Aorta (tissue), 5 donors: ENCODE results near the gene NID1. TPM values are rescaled to one million over a fixed set of nuclear protein-coding genes. Genes with fewer than 3 reads are reported as not detected.

Experiments used
- ATAC-seq: fragments of 200-7000 bp; cut with Tn5 transposase; one replicate; pipeline ENCODE4 v1.9.1; 2022; ENCODE audit warnings: moderate library complexity; ENCODE audit not compliant: low FRiP score
- DNase-seq, 2 donors: peaks; one replicate each; pipeline ENCODE4 v3.0.0-alpha.2; 2020
- H3K27ac ChIP-seq, 2 donors: one replicate each; pipeline ENCODE4 v1.5.1; 2013; ENCODE audit warnings: low read length in 2 of 2, mild to moderate bottlenecking in 2 of 2, moderate library complexity in 2 of 2, control low read depth in 1 of 2, inconsistent platforms in 1 of 2, low read depth in 1 of 2
- H3K27me3 ChIP-seq, 2 donors: one replicate each; pipeline ENCODE4 v1.6.1; 2013; ENCODE audit warnings: control low read depth in 1 of 2, low read length in 1 of 2, mild to moderate bottlenecking in 1 of 2, moderate library complexity in 1 of 2; ENCODE audit not compliant: insufficient read depth in 2 of 2, control insufficient read depth in 1 of 2
- H3K36me3 ChIP-seq, 2 donors: one replicate each; pipeline ENCODE4 v1.6.1; 2013; ENCODE audit warnings: control low read depth in 1 of 2, low read length in 1 of 2, mild to moderate bottlenecking in 1 of 2; ENCODE audit not compliant: insufficient read depth in 2 of 2, control insufficient read depth in 1 of 2
- H3K4me1 ChIP-seq, 2 donors: one replicate each; pipeline ENCODE4 v1.6.1; 2013; ENCODE audit warnings: low read length in 2 of 2, control low read depth in 1 of 2, mild to moderate bottlenecking in 1 of 2, moderate library complexity in 1 of 2; ENCODE audit not compliant: insufficient read depth in 2 of 2, control insufficient read depth in 1 of 2
- H3K4me3 ChIP-seq, 2 donors: one replicate each; pipeline ENCODE4 v1.5.1; 2013; ENCODE audit warnings: low read length in 2 of 2, control low read depth in 1 of 2, mild to moderate bottlenecking in 1 of 2
- H3K9me3 ChIP-seq: one replicate; pipeline ENCODE4 v1.6.1; 2013; ENCODE audit warnings: mild to moderate bottlenecking, low read length; ENCODE audit not compliant: control insufficient read depth
- WGBS, 2 donors: extraction: QIAGEN DNeasy Blood & Tissue Kit; methylation state at CpG; one replicate each; pipeline ENCODE4 v1.1.7; 2013; 5-methylcytosine and 5-hydroxymethylcytosine counted together
- intact Hi-C, 2 donors: fragments of 100-400 bp; cut with DNase I; formaldehyde crosslinking; loops; one replicate each; pipeline versions ENCODE4 v1.14.2 to v1.15.0; 2022
- polyA plus RNA-seq, 2 donors: library from polyadenylated mRNA; stranded (reverse); fragments of 200-250 nt; gene quantifications; one replicate each; pipeline ENCODE4 v1.2.3, GENCODE V29; 2013
- total RNA-seq, 2 donors: library from RNA; stranded (reverse); fragmentation: NEBNext Ultra II Directional; extraction: Animal tissue kit (Norgen Biotek cat#: 25700); gene quantifications; one replicate each; pipeline ENCODE4 v1.2.1, GENCODE V29; 2021
- donor health status: healthy with polysubstance abuse.
- donor health status: Bipolar disorder and iron deficiency.
- donor health status: DM: no; HTN: no; CAD: no.
- donor health status: DM: no; HTN: no; CAD: no.
- donor health status: DM: yes; HTN: yes; CAD: no.

The NID1 gene
- total and polyA plus RNA-seq, 4 donors: 11.0 to 69.5 (median 60.4) TPM

GRCh38 chr1:235995511-235995910 lies 69.4 kb downstream of the NID1 start:
- Histone ChIP-seq H3K27me3 (no peaks in the 10 kb centered on the region), H3K9me3 (peaks cover 2% of the 10 kb centered on the region), H3K4me1 (no peaks in the 10 kb centered on the region), H3K4me3 (no peak overlapping the region), H3K36me3 (peaks cover 0 to 6% of the 10 kb centered on the region in 2 donors), H3K27ac (no peak overlapping the region)
- intact Hi-C loops: no loop called here
- DNase-seq (no peak), ATAC-seq (no peak)
- 93% methylated on average over 3 of the region's 3 CpGs for WGBS, 2 donors

- Histone ChIP-seq H3K9me3 (peaks cover 2% of the 10 kb centered on the region), H3K4me1 (no peaks in the 10 kb centered on the region), H3K36me3 (peaks cover 0 to 7% of the 10 kb centered on the region in 2 donors), H3K27ac (no peak overlapping the region), H3K4me3 (no peak overlapping the region), H3K27me3 (no peaks in the 10 kb centered on the region)
- 96 to 97% methylated on average over 31 of the region's 31 CpGs for WGBS, 2 donors
- ATAC-seq (no peak), DNase-seq (no peak)
- intact Hi-C loops: no loop called here
Observed at GRCh38 chr1:235993652-235994051, 71.2 kb downstream of the NID1 start.

- DNase-seq (no peak), ATAC-seq (no peak)
- Histone ChIP-seq H3K4me3 (no peak overlapping the region), H3K4me1 (no peaks in the 10 kb centered on the region), H3K36me3 (peaks cover 0 to 7% of the 10 kb centered on the region in 2 donors), H3K27me3 (no peaks in the 10 kb centered on the region), H3K27ac (no peak overlapping the region), H3K9me3 (peaks cover 2% of the 10 kb centered on the region)
- intact Hi-C loops: no loop called here
- WGBS, 2 donors: 95% methylated on average over 7 of the region's 7 CpGs
Observed at GRCh38 chr1:235992868-235993267, 72.0 kb downstream of the NID1 start.

- Histone ChIP-seq H3K36me3 (peaks cover 0 to 7% of the 10 kb centered on the region in 2 donors), H3K27ac (no peak overlapping the region), H3K4me3 (no peak overlapping the region), H3K4me1 (no peaks in the 10 kb centered on the region), H3K9me3 (peaks cover 2% of the 10 kb centered on the region), H3K27me3 (no peaks in the 10 kb centered on the region)
- ATAC-seq: no peak
- WGBS, 2 donors: 96% methylated on average over 13 of the region's 13 CpGs
- no peak for DNase-seq
- intact Hi-C loops: no loop called here
Observed at GRCh38 chr1:235992346-235992745, 72.5 kb downstream of the NID1 start.

- Histone ChIP-seq H3K27ac (no peak overlapping the region), H3K27me3 (no peaks in the 10 kb centered on the region), H3K4me3 (no peak overlapping the region), H3K4me1 (no peaks in the 10 kb centered on the region), H3K36me3 (peaks cover 0 to 7% of the 10 kb centered on the region in 2 donors), H3K9me3 (peaks cover 2% of the 10 kb centered on the region)
- DNase-seq (no peak), ATAC-seq (peak; percentile 47)
- WGBS, 2 donors: 74 to 88% methylated on average over 3 of the region's 3 CpGs
- intact Hi-C loops: no loop called here
Observed at GRCh38 chr1:235990330-235990795, 74.5 kb downstream of the NID1 start.

GRCh38 chr1:235989105-235989504 lies 75.8 kb downstream of the NID1 start:
- Histone ChIP-seq H3K9me3 (peaks cover 2% of the 10 kb centered on the region), H3K27ac (no peak overlapping the region), H3K27me3 (no peaks in the 10 kb centered on the region), H3K4me1 (peaks cover 2 to 5% of the 10 kb centered on the region in 2 donors), H3K4me3 (no peak overlapping the region), H3K36me3 (peaks cover 0 to 7% of the 10 kb centered on the region in 2 donors)
- WGBS, 2 donors: 90 to 99% methylated on average over 1 of the region's 1 CpG
- ATAC-seq: no peak
- intact Hi-C loops: no loop called here
- no peak for DNase-seq

GRCh38 chr1:235986869-235987268 lies 78.0 kb downstream of the NID1 start:
- H3K4me1 ChIP-seq: peaks cover 2 to 11% of the 10 kb centered on the region in 2 donors
- H3K27me3 ChIP-seq: no peaks in the 10 kb centered on the region
- no peak overlapping the region for H3K27ac ChIP-seq
- peaks cover 0 to 7% of the 10 kb centered on the region in 2 donors for H3K36me3 ChIP-seq
- 83 to 84% methylated on average over 3 of the region's 3 CpGs for WGBS, 2 donors
- intact Hi-C loops: no loop called here
- DNase-seq (no peak), ATAC-seq (no peak)
- peaks cover 2% of the 10 kb centered on the region for H3K9me3 ChIP-seq
- H3K4me3 ChIP-seq: no peak overlapping the region

- WGBS, 2 donors: 4 to 8% methylated on average over 6 of the region's 6 CpGs
- H3K27ac ChIP-seq: peak overlapping the region; percentile 51 to 94
- no peaks in the 10 kb centered on the region for H3K9me3 ChIP-seq
- DNase-seq (no peak), ATAC-seq (peak; percentile 78)
- H3K36me3 ChIP-seq: no peaks in the 10 kb centered on the region
- intact Hi-C loops: no loop called here
- no peak overlapping the region for H3K4me3 ChIP-seq
- no peaks in the 10 kb centered on the region for H3K27me3 ChIP-seq
- H3K4me1 ChIP-seq: peaks cover 2 to 11% of the 10 kb centered on the region in 2 donors
Observed at GRCh38 chr1:235984041-235984825, 80.7 kb downstream of the NID1 start.

GRCh38 chr1:235980976-235981375 lies 83.9 kb downstream of the NID1 start:
- peaks cover 3 to 5% of the 10 kb centered on the region in 2 donors for H3K36me3 ChIP-seq
- H3K4me3 ChIP-seq: no peak overlapping the region
- 18% methylated on average over 3 of the region's 3 CpGs for WGBS, 2 donors
- H3K4me1 ChIP-seq: peaks cover 2 to 11% of the 10 kb centered on the region in 2 donors
- no peak for ATAC-seq
- DNase-seq: no peak
- H3K27me3 ChIP-seq: no peaks in the 10 kb centered on the region
- no peak overlapping the region for H3K27ac ChIP-seq
- H3K9me3 ChIP-seq: no peaks in the 10 kb centered on the region
- intact Hi-C loops: no loop called here
